Head of caudate nucleus (tissue), 42 donors: ENCODE measurements around the gene NRP2.

Experiments used
- DNase-seq, 42 donors: peaks; one replicate each; pipeline versions ENCODE4 v3.0.0 to v3.0.0-alpha.2; 2020 to 2021; ENCODE audit warnings: mixed read lengths in 7 of 42
- intact Hi-C: fragments of 100-400 bp; cut with DNase I; formaldehyde crosslinking; loops from one replicate; pipeline ENCODE4 v1.15.0; 2022

NRP2 gene

GRCh38 chr2:205682239-205682970 is at the start of gene NRP2:
Gene NRP2 (plus strand): TSS chr2:205682501. CDS start chr2:205683291, 790 bp downstream.
- peak; percentile 58 to 93 (median 83) for DNase-seq
- intact Hi-C loops, result loop anchor here (10.0 kb wide), 1 partner anchor 808 kb away; no protein-coding TSS in a partner anchor

- DNase-seq, result no peak
Measured at GRCh38 chr2:205633994-205634393, 48.3 kb upstream of the NRP2 start.

GRCh38 chr2:205636549-205637319 is 45.6 kb upstream of the NRP2 start:
- intact Hi-C loops, result no loop called here
- DNase-seq, result no peak

More at GRCh38 chr2:205633994-205634393, 48.3 kb upstream of the NRP2 start:
- intact Hi-C loops, result no loop called here

GRCh38 chr2:205637320-205637602 is 45.0 kb upstream of the NRP2 start:
- DNase-seq, result no peak
- intact Hi-C loops, result no loop called here

GRCh38 chr2:205637779-205638503 is 44.4 kb upstream of the NRP2 start:
- intact Hi-C loops, result no loop called here
- no peak for DNase-seq

- no peak for DNase-seq
- intact Hi-C loops, result no loop called here
Measured at GRCh38 chr2:205640716-205641115, 41.6 kb upstream of the NRP2 start.

- no peak for DNase-seq
- intact Hi-C loops, result no loop called here
Measured at GRCh38 chr2:205642599-205643356, 39.5 kb upstream of the NRP2 start.

- DNase-seq, result no peak
- intact Hi-C loops, result no loop called here
Measured at GRCh38 chr2:205643391-205643885, 38.9 kb upstream of the NRP2 start.

- intact Hi-C loops, result no loop called here
- DNase-seq, result no peak
Measured at GRCh38 chr2:205644018-205644417, 38.3 kb upstream of the NRP2 start.

- no peak for DNase-seq
- intact Hi-C loops, result no loop called here
Measured at GRCh38 chr2:205646680-205647079, 35.6 kb upstream of the NRP2 start.

GRCh38 chr2:205650450-205650849 is 31.9 kb upstream of the NRP2 start:
- DNase-seq, result peak in 5 of 42 donors; percentile 3 to 42 (median 15)
- intact Hi-C loops, result no loop called here

- intact Hi-C loops, result no loop called here
- no peak for DNase-seq
Measured at GRCh38 chr2:205650931-205651330, 31.4 kb upstream of the NRP2 start.

- intact Hi-C loops, result no loop called here
Measured at GRCh38 chr2:205651719-205652118, 30.6 kb upstream of the NRP2 start.

GRCh38 chr2:205654878-205655605 is 27.3 kb upstream of the NRP2 start:
- intact Hi-C loops, result no loop called here
- DNase-seq, result peak in 1 of 42 donors; percentile 9

More at GRCh38 chr2:205651719-205652118, 30.6 kb upstream of the NRP2 start:
- DNase-seq, result no peak

GRCh38 chr2:205655779-205656456 is 26.4 kb upstream of the NRP2 start:
- peak in 1 of 42 donors; percentile 32 for DNase-seq
- intact Hi-C loops, result no loop called here

- intact Hi-C loops, result no loop called here
- DNase-seq, result peak in 1 of 42 donors; percentile 12
Measured at GRCh38 chr2:205656461-205656860, 25.8 kb upstream of the NRP2 start.

- intact Hi-C loops, result no loop called here
- DNase-seq, result peak in 1 of 42 donors; percentile 12
Measured at GRCh38 chr2:205656941-205657340, 25.4 kb upstream of the NRP2 start.

- intact Hi-C loops, result no loop called here
- DNase-seq, result peak in 1 of 42 donors; percentile 18
Measured at GRCh38 chr2:205657579-205657978, 24.7 kb upstream of the NRP2 start.
